NCI-H2227 (cell line): ENCODE data around the gene SEPTIN6.
A peak's percentile ranks its signal among the peaks of the same experiment; 100 is the strongest.

Source experiments
- DNase-seq: peaks from one replicate; lab custom pipeline; 2025; ENCODE audit not compliant: unreplicated experiment; lab: John Stamatoyannopoulos, UW

Gene SEPTIN6

DNA sequence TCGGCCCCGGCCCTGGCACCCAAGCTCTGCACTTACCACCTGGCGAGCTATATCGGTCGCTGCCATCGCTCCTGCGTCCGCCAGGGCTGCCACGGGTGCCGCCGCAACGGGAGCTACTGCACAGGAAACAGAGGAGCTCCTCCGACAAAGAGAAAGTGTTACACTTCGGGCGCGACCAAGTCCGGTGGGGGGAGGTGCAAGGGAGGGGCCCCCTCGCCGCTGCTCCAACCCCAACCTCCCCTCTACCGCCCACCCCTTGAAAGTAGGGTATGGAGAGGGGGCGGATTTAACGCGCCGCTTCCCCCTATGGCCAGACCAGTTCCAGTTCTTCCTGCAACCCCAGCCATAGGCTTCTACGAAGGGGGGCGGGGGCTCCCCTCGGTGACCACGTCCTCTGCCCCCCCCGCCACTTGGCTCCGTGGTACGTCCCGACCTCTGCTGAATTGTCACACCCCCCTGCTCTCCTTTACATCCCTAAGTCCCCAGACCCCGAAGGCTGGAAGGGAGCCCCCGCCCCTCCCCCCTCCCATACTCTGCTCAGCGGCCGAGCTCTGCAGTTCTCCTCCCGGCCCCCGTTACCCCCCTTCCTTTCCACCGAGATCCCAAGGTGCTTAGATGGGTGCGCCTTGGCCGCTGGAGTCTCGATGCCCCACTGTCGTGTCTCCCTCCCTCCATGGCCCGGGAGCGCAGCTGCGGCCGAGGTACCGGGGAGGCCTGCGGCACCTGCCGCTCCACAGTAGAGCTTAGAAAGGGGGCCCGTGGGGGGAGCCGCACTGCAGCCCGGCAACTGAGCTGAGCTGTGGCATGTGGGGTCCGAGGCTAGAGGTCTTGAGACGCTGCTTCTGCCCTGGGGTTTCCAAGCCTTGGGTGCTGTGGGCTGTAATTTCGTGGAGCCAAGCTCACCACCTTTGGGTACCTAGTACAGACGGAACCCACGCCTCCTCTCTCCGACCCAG lies at the start of gene SEPTIN6:
SEPTIN6 (minus strand) TSS at position 129 of the 956 bp plus-strand sequence; CDS start at position 66, 63 bp downstream.
- peak; percentile 97 for DNase-seq

- no peak for DNase-seq
These were observed 45.8 kb upstream of the SEPTIN6 start for GRCh38 chrX:119738742-119739141.

- DNase-seq: no peak
These were observed 43.3 kb upstream of the SEPTIN6 start for GRCh38 chrX:119736206-119736764.

GRCh38 chrX:119735467-119735866 lies 42.5 kb upstream of the SEPTIN6 start:
- peak; percentile 76 for DNase-seq

DNA sequence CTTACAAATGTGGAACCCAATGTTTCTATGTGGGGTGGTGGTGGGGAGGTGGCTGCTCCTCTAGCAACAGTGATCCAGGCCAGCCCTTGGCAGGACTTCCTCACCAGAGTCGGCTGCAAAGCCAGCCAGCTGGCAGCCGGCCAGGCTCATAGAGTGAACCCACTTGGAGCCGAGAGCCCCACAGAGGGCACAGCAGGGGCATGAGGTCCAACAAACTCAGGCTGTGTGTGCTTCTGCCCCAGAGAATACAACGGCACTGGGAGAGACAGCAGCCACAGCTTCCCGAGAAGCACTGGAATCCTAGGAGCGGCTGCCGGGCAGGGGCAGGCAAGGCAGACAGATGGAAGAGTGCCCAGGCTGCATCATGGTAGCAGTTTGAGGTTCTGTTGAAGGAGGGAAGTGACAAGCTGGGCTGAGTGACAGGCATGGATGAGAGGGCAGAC lies 42.0 kb upstream of the SEPTIN6 start:
- DNase-seq: peak; percentile 58

DNA sequence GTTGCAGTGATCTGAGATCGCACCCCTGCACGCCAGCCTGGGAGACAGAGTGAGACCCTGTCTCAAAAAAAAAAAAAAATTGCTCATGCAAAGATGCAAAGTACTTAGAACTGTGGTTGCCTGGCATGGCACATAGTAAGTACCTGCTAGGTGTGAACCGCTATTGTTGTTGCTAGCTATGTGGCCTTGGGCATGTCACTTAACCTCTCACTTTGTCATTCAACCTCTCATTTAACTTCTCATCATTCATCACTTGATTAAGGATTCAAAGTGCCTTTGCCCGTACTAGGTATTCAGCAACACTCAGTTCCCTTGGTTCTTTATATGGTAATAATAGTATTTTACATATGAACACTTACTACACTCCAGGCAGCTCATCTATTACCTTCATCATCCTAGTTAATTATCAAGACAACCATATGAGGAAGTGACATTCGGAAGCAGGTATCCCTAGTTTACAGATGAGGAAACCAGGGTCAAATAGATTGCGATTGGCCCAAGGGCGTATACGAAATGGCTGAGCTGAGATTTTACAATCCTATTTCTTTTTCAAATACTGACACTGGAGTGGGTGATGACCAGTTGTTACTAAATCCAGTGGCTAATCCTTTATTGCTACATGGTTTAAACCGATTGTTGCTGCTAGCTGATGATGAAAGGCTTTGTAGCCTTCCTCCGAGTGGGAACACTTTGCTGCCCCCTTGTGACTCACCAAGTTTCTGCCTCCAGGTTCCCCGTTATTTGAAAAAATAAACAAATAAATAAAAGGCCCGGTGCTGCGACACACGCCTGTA lies 36.6 kb upstream of the SEPTIN6 start:
- peak; percentile 74 for DNase-seq

GRCh38 chrX:119728487-119728886 lies 35.5 kb upstream of the SEPTIN6 start:
- DNase-seq: no peak

GRCh38 chrX:119726900-119727555 lies 34.1 kb upstream of the SEPTIN6 start:
- no peak for DNase-seq

DNA sequence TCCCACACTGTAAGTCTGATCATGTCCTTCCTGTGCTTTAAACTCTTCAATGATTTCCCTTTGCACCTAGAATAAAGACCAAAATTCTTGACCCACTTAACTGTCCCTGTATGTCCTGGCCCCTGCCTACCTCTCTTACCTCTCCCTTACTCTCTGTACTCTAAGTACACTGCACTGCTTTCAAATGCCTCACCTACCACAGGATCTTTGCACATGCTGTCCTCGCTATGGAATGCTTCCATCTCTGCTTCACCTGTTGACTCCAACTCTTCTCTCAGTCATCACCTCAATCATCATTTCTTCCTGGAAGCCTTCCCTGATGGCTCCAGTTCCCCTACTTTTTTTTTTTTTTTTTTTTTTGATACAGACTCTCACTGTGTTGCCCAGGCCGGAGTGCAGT lies 29.0 kb upstream of the SEPTIN6 start:
- DNase-seq: no peak

DNA sequence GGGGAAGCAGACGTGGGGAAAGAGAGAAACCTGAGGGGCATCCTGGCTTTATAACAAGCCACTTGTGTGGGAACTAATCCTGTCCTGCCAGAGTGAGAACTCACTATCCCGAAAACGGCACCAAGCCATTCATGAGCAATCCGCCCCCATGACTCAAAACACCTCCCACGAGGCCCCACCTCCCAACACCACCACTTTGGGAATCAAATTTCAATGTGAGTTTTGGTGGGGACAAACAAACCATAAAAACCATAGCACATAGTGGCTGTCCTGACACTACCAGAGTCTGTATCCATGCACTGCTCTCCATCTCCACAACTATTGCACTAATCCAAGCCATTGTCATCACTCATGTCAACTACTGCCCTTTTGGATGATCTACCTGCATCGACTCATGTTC lies 28.5 kb upstream of the SEPTIN6 start:
- no peak for DNase-seq

- DNase-seq: no peak
These were observed 16.7 kb upstream of the SEPTIN6 start for GRCh38 chrX:119709630-119710029.

DNA sequence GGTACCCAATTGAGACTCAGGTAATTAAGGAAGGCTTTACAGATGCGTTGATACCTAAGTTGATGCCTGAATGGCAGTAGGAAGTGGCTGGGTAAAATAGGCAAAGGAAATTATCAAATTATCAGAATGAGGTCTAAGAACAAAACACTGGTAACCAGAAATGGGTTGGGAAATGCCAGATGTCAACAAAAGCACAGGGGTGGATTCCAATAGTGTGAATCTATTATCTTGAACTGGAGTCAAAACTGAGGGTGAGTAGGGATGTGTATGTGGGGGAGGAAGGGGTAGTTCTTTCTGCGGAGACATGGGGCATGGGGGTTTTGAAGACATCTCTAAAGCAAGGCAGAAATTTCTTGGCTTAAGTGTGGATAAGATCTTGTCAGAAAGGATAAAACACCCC lies 16.0 kb upstream of the SEPTIN6 start:
- no peak for DNase-seq

DNA sequence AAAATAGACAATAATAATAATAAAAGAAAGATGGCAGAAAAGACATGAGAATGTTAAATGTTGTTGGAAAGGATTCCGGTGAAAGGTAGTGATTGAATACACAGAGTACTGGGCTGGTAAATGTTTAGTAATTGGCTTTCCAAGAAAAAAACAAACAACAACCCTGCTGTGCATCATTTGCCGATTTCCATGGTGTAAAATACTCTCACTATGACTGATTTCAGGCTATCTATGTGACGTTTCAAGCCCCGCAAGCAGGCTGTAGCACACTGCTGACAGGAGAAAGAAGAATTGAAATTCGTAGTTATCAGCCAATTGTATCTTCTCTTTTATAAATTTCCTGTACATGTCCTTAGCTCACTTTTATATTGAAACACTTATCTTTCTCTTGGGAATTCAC lies 13.6 kb upstream of the SEPTIN6 start:
- DNase-seq: no peak

DNA sequence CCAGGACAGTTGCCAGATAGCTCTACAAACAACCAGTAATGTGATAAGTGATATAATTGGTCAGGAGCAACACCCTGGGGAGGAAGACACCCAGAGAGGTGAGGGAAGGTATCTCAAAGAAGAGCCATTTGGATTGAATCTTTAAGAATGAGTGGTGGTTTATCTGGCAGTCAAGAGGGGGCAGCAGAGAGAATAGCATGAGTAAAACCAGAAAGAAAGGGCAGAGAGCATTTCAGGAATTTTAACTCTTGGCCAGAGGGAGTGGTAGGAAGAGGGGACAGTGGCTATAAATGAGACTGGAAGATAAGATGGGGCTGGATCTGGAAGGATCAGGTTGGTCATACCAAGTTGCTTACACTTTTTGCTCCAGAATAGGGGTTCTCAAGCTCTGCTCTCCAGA lies 5.9 kb upstream of the SEPTIN6 start:
- peak; percentile 65 for DNase-seq

GRCh38 chrX:119696251-119696890 lies 3.4 kb upstream of the SEPTIN6 start:
- no peak for DNase-seq

DNA sequence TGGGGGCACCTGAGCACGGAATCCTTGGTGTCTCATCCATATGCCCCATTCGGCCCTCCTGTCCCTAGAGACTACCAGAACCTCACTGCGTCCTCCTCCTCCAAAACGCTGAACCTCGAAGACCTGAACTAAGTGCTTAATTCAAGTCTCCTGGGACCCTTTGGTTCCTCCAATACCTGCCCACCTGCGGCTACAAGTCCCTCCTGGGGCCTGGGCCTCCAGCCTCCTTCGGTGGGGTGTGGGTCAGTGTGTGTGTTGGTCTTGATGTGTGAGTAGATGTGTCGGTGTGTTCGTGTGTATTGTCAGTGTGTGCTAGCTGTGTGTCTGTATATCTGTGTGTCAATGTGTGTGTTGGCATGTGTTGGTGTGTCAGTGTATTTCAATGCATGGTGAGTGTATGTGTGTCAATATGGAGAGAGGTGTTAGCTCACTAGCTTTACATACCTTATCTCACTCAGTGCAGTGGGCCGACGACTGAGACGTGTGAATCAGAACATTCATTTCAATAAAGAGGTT lies 2.6 kb upstream of the SEPTIN6 start:
- no peak for DNase-seq

DNA sequence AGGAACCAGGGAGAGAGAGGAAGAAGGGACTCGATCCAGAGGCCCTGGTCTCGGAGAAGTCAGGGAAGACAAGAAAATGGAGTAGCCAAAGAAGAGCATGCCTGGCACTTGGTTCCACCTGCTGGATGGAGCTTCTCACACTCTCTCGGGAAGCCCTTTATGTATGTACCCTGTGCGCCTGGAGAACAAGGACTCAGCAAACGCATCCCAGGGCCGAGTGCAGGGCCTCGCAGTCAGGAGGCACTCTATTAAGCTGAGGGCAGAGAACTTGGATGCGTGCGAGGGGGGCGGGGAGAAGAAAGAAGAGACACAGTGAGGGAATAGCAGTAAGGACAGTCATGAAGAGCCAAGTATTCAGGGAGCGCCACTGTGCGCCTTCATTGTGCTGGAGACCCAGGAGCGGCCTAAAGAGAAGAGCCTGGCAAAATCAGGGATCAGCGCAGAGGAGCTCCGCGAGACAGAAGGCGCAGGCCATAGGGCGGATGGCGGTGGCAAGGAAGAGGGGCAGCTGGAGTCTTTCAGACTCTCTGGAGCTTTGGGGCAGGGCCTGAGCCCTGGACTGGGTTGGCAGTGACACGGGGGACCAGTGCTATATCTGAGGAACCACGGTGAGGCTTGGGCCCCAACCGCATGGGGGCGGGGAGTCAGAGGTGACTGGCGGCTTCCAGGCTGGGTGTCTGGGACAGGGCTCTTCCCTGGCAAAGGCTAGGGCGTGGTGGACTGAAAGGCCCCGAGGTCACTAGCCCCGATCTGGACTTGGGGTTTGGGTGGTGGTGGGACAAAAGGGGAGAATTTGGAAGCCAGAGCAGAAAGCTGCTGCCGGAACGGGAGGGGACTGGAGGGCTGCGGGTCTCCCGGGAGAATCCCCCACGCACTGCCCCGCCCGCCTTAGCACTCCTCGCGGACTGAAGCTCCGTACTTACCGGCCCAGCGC lies 1.9 kb upstream of the SEPTIN6 start:
- DNase-seq: no peak

GRCh38 chrX:119693996-119694451 lies 1.1 kb upstream of the SEPTIN6 start:
- no peak for DNase-seq
